GM20000 (cell line): ENCODE measurements around the gene CRYBG3.

Experiments
- DNase-seq: peaks from one replicate; pipeline ENCODE4 v3.0.0; 2012; ENCODE audit warnings: low spot score
- CTCF ChIP-seq: IDR thresholded peaks from 2 replicates; pipeline ENCODE4 v1.5.1; 2012; ENCODE audit warnings: mild to moderate bottlenecking, control low read depth; ENCODE audit errors: extremely low read depth, missing control alignments

CRYBG3 gene

DNA sequence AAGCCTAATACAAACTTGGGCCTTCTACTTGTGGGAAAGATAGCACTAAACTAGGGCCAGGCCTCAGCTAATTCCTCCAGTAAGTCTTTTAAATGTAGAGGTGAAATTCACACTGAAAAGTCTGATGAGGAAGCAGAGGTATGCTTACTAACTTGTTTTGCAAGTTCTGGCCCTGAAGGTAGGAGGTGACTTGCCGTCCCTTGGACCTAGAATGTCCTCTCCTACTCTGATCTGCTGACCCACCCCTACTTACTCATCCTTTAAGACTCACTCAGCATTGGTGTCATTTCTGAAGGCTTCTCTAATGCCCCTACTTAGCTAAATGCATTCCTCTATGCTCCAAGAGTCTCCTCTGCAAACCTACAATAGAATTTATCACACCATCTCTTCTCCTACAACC lies 131.1 kb downstream of the CRYBG3 start:
- DNase-seq: no peak
- no peak for TF ChIP-seq CTCF

- no peak for DNase-seq
- no peak for TF ChIP-seq CTCF
Measured at GRCh38 chr3:97954228-97954827, 132.5 kb downstream of the CRYBG3 start.

- TF ChIP-seq CTCF: no peak
- no peak for DNase-seq
Measured at GRCh38 chr3:97956051-97956450, 134.2 kb downstream of the CRYBG3 start.

DNA sequence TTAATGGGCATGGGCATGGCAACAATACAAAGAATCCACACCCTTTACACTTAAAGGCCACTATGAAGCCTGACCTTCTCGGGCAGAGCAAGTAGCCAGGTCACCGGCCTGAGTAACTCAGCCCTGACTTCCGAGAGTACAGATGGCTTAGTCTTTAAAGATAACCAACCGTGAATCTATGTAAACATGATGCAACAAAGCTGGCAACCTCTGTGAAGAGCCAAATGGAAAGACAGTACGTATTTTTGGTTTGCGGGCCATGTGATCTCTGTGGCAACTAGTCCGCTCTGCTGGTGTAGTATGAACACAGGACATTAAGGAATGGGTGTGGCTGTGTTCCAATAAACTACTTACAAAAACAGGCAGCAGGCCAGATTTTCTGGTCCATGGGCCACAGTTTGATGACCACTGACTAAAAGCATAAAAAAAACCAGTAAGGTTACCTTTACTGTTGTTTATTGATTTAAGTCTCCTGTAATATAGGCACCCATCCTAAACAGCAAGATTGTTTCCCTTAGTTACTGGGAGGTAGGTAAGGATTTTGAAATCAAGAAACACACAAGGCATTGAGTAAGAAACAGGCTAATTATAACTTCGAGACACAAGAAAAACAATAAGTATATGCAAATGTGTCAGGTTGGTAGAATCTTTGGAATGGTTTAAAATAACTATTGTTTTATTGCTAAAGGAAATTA lies 136.0 kb downstream of the CRYBG3 start:
- TF ChIP-seq CTCF: no peak

GRCh38 chr3:97958396-97958795 lies 136.6 kb downstream of the CRYBG3 start:
- no peak for TF ChIP-seq CTCF
- DNase-seq: no peak

More for the DNA sequence above, 136.0 kb downstream of the CRYBG3 start:
- DNase-seq: no peak

DNA sequence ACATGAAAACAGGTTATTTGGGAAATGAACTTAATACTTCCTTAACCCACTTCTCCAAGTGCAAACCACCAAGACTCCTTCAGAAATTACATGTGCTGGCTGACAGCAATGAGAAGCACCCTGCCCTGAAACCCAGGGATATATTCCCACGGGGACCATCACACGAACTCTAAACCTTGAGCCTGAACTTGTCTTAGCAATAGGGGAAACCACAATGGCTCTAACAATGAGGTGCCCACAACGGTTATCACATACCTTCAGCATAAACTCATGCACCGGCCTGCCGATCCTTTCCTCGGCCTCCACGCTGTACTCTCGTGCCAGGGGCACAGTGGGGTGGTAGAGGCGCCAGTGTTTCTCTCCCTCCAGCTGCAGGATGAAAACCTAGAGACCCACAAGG lies 137.0 kb downstream of the CRYBG3 start:
- no peak for TF ChIP-seq CTCF
- DNase-seq: no peak

DNA sequence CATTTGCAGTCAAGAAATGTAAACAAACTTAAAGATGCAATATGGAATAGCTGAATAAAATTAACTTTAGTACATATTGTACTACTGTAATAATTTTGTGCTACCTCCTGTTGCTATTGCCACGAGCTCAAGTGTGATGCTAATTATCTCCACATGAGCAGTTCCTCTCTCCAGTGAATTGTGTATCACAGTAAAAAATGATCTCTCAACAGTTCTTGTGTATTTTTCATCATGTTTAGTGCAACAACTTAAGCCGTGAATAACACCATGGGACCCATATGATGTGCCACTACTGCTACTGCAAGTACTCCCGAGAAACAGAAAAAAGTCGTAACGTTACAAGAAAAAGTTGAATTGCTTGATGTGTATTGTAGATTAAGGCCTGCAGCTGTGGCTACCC lies 138.1 kb downstream of the CRYBG3 start:
- TF ChIP-seq CTCF: no peak
- no peak for DNase-seq
